Measurements from ENCODE around the gene BRINP1.

BRINP1 gene

DNA sequence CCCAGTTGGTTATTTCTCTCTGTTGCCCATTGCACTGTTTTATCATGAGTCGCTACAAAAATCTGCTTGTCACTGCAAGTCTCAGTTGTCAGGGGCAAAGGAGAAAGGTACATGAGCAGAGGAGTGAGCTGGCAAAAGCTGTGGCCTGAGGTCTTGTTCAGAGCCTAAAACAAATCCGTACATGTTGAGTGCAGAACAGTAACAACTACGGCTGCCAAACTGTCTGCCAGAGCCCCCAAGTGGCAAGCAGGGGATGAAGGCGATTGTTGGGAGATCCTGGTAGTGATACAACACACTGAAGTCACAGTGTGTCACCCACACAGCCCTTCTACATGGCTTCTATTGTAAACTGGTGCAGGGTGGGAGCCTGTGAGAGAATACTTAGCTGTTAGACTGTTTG lies 50.9 kb downstream of the BRINP1 start:
- TF ChIP-seq POLR2A (IDR thresholded peaks at IDR 0.05; ENCODE audit: low read length) (no peak), GATA1 (IDR thresholded peaks at IDR 0.05; ENCODE audit: low read depth, low read length) (no peak)
- no peak for DNase-seq

DNA sequence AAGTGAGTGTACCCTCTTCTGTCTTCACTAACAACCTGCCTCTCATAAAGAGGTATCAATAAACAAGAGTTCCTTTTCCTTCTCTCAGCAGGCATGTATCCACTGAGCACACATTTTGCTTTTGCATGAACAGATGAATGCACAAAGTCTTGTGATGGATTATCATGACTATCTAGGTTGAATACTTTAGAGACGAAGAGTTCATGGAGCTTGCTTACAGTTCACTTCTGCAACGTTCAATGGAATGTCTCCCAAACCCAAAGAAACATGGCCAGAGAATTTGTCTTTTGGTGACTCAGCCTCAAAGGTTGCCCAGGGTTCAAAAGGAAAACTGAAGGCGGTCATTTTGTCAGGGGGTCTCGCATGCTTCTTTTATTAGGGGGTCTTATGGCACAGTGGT lies 55.4 kb downstream of the BRINP1 start:
- TF ChIP-seq GATA1 (IDR thresholded peaks at IDR 0.05; ENCODE audit: low read depth, low read length) (no peak), POLR2A (IDR thresholded peaks at IDR 0.05; ENCODE audit: low read length) (no peak)
- no peak for DNase-seq

DNA sequence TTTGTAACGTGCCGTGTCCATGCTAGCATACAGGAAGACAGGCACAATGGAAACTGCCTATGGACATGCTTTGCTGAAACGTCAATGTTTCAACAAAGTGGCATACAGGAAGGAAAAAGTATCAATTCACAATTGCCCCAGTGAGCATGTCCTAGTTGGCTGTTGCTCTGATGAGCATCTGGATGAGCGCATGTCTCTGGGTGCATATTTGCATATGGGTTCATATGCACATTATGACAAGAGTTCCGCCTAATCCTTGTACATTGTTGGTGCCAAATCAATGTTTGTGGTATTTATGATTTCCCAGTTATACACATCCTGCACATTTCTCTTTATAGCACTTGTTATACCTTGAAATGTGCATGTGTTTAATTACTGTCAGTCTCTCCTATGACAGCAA lies 58.5 kb downstream of the BRINP1 start:
- no peak for DNase-seq
- TF ChIP-seq GATA1 (IDR thresholded peaks at IDR 0.05; ENCODE audit: low read depth, low read length): no peak
- no peak for TF ChIP-seq POLR2A (IDR thresholded peaks at IDR 0.05; ENCODE audit: low read length)

DNA sequence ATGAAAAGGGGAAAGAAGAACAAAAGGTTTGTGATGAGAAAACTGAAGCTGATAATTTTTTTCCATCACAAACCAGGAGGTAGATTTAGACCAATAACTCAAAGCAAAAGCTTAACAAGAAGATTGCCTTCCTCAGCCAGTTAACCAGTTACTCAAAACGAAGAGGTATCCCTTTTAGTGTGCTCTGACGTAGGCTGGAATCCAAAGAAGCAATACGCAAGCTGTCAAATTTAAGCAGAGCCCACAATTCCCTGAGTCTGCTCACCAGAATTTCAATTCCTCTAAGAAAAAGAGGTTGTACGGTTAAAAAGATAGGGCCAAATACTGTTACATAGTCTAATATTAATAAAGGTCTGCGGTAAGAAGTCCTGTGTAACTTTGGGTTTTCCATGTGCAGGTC lies 61.8 kb downstream of the BRINP1 start:
- TF ChIP-seq GATA1 (IDR thresholded peaks at IDR 0.05; ENCODE audit: low read depth, low read length) (no peak), POLR2A (IDR thresholded peaks at IDR 0.05; ENCODE audit: low read length) (no peak)
- DNase-seq: no peak

DNA sequence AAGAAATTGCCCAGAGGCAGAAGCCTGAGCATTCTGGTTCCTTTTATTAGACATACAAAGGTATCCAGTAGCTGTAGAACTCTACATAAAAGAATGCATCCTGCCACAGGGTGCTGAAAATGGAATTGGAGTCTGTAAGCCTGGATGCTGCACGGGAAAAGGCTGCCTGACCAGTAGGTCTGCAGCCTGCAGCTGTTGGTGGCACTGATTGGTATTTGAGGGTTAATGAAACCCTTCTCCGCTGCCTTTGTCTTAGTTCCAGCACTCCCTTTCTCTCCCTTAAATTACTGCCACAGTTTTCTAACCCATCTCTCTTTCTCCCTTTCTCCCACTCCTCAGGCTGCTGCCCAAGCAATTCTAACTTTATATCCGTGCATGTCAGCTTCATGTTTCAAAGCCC lies 64.7 kb downstream of the BRINP1 start:
- no peak for DNase-seq
- TF ChIP-seq GATA1 (IDR thresholded peaks at IDR 0.05; ENCODE audit: low read depth, low read length) (no peak), POLR2A (IDR thresholded peaks at IDR 0.05; ENCODE audit: low read length) (no peak)

DNA sequence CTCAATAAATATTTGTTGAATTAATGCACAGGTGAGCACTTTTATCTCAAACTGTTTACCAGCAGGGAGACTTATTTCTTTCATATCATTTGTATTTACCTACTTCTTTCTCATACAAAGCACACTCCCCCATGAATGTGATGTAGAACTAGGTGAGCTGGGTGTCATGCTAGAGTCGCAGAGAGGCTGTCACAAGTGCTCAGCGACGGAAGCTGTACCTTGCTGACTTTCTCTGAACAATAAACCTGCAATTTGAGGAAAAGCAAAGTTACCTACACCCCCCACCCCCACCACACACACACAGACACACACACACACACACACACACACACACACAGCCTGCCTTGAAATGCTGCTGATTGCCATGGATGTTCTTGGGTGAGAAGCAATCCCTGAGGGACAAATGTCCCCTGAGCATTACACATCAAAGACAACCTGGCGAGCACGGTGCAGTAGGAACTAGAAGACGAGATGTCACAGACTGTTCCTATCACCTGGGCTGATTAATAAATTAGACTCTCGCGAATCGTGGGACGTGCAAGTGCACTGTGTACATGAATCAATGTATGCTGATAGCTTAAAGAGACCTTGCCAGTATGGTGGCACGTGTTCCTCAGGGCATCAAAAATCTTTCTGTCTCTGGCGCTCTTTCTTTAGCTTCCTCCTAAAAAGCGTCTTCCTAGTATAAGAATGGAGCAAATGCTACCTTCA lies 66.1 kb downstream of the BRINP1 start:
- TF ChIP-seq GATA1 (IDR thresholded peaks at IDR 0.05; ENCODE audit: low read depth, low read length) (no peak), POLR2A (IDR thresholded peaks at IDR 0.05; ENCODE audit: low read length) (no peak)
- DNase-seq: no peak

DNA sequence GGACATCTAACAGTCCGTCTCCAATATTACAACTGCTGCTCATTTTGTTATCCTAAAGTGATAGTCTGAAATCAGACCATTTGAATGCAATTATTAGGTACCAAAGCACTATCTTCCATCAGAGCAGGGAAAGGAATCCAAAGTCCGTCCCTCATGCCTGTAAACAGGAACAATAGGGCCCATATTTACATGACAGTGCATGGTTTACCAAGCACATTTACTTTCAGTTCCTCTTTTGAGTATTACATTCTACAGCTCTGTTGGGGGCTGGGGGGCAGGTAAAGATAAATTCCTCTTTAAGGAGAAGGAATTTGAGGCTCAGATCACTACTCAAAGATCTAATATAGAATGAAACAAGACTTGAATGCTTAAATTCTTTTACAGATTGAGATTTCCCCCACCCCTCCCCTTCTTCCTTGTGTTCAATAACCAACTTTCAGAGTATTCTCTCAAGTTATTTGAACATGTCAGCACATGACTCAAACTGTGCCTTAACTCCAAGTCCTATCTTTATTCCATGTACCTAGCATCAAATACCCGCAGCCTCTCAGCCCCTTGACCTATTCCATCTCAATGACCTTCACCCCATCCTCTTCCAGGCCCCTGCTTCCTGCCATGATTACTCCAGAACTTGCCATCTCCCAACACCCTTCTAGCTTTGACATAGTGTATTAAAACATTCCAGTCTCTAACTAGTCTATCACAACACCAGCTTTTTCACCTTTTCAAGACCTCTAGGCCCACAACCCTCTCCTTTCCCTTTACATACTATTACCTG lies 71.0 kb downstream of the BRINP1 start:
- no peak for DNase-seq
- no peak for TF ChIP-seq POLR2A (IDR thresholded peaks at IDR 0.05; ENCODE audit: low read length)
- no peak for TF ChIP-seq GATA1 (IDR thresholded peaks at IDR 0.05; ENCODE audit: low read depth, low read length)

DNA sequence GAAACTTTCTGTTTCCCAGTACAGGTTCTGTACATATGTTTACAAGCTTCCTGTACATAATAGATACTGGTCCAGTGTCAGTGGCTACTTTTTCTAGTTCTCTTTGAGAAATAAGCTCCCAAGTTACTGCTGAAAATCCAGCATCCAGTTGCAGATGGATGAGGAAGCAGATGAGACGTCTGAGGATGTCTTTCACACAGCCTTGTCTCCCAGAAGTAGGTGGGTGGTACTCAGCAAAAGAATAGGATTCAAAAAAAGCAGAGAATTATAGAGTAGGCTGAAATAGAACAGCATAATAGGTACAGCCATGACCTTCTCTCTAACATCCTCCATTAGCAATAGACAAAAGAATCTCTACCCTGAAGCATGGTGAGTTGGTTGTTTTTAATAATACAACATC lies 77.7 kb downstream of the BRINP1 start:
- DNase-seq: no peak
- TF ChIP-seq POLR2A (IDR thresholded peaks at IDR 0.05; ENCODE audit: low read length) (no peak), GATA1 (IDR thresholded peaks at IDR 0.05; ENCODE audit: low read depth, low read length) (no peak)

DNA sequence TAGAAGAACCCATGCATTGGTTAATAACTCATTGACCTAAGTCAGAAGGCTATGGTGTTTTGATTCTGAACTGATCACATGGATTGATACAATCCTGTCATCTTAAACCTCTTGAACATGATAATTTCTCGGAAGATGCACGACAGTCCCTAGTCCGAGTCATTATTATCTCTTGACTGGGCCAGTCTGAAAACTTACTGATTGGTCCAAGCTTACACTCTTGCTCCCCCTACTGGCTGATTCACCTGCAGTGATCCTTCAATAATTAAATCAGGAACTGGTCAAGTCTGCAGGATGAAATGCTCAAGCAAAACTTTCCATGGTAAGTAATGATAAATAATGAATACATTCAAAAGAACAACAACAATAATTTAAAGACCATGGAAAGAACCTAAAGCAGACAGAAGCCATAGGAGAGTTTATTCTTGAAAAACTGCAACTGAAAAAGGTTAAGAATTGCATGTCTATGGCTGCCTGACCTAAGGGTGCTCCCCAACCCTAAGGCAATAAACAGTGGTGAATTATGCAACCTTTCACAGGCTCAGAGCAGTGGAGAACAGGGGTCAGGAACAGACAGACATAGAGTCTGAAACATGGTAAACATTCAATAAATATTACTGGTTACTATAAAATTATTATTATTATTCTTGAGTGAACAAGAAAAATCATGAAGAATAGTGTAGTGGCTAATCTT lies 79.3 kb downstream of the BRINP1 start:
- DNase-seq: peak; percentile 46 to 67
- TF ChIP-seq POLR2A (IDR thresholded peaks at IDR 0.05; ENCODE audit: low read length): no peak

DNA sequence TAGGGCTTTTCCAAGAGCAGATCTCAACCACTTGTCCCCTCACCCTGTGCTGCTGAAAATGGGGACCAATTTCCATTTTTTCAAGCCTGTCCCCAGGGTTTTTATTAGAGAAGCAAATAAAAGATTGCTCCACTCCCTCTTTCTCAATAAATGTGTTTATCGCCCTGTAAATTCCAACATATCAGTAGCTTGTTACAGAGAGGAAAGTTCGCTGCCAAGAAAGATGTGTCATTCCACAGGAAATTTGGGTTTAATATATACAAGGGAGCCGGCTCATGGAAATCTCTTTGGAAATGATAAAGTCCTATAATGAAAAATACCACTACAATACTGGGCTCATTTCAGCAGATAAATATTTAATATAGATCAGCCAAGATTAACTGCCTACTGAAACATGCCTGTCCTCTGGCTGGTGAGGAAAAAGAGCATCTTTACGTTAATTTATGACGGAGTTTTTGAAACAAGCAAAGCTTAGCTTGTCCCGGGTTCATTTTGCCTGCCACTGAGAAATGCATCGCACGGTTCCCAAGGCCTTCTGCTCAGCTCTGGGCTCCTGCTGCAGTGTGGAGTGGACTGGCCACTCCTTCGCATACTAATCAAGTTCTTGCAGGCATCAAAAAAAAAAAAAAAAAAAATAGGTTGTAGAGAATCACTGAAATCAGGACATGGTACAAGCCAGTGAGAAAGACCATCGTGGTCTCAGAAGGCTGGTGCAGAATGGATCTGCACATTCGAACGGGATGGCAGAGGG lies 84.5 kb downstream of the BRINP1 start:
- TF ChIP-seq POLR2A (IDR thresholded peaks at IDR 0.05; ENCODE audit: low read length) (no peak), GATA1 (IDR thresholded peaks at IDR 0.05; ENCODE audit: low read depth, low read length) (no peak)
- no peak for DNase-seq

DNA sequence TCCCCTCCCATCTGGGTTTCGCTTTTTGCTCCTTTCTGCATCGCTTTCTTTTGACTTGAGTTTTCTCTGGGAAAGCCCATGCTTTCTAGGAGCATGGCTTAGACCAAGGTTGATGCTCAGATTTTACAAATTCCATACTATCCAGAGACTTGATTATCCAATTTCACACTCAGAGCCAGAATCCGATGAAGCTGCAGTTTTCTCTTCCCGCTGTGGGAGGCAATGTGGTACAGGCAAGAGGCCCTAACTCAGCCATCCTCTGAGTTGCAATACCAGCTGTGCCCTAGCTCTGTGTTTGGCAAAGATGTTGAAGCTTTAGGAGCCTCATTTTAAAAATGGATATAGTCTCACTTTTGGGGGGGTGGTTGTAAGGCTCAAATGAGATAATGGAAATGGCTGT lies 85.1 kb downstream of the BRINP1 start:
- TF ChIP-seq GATA1 (IDR thresholded peaks at IDR 0.05; ENCODE audit: low read depth, low read length): no peak
- no peak for TF ChIP-seq POLR2A (IDR thresholded peaks at IDR 0.05; ENCODE audit: low read length)

DNA sequence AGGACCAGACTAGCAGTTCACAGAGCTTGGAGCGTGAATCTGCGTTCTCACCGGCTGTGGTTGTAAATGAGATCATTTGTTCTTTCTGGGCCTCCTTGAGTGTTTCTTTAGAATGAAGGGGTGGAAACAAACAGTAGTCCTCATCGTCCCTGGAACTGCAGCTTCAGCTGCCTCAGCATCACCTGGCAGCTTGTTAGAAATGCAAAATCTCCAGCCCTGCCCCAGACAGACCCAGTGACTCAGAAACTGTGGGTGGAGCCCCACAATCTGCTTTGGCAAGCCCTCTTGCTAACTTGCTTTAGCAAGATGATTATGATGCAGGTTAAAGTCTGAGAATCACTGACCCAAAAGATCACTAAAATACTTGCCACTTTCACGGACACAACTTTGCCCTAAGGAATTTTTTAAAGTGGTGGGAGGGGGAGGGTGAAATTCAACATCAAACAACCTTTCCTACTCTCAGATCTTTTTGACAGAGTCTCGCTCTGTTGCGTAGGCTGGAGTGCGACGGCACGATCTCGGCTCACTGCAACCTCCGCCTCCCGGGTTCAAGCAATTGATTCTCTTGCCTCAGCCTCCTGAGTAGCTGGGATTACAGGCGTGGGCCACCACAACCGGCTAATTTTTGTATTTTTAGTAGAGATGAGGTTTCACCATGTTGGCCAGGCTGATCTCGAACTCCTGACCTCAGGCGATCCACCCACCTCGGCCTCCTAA lies 86.0 kb downstream of the BRINP1 start:
- TF ChIP-seq POLR2A (IDR thresholded peaks at IDR 0.05; ENCODE audit: low read length): no peak
- TF ChIP-seq GATA1 (IDR thresholded peaks at IDR 0.05; ENCODE audit: low read depth, low read length): no peak
- DNase-seq: no peak

More for the DNA sequence above, 85.1 kb downstream of the BRINP1 start:
- DNase-seq: no peak

DNA sequence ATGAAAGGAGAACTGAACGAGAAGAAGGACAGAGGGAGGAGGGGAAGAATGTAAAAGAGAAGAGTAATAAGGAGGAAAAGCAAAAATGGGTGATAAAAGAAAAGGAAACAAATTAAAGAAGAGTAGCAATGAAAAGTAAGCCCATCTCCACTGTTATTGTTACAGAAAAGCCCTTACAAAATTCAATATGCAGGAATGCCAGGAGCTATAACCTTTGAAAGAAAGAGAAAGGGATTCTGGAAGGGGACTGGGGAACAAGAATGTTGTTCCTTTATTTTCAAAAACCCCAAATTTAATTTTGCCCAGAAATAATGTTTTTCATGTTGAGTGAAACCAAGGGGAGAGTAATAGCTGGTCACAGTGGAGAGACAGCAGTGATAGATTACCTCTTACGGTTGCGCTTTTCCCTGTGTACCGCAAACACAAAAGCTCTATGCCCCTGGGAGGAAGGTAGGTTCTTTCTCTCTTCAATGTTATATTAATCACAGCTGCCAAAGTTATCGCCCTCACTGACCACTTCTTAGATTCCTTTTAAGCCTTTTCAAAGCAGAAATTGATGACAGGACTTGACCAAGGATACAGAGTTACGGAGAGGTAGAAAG lies 86.7 kb downstream of the BRINP1 start:
- DNase-seq: no peak
- TF ChIP-seq POLR2A (IDR thresholded peaks at IDR 0.05; ENCODE audit: low read length): no peak
- no peak for TF ChIP-seq GATA1 (IDR thresholded peaks at IDR 0.05; ENCODE audit: low read depth, low read length)
